ENCODE data around the gene UHRF1. TPM values are rescaled to one million over a fixed set of nuclear protein-coding genes. Genes with fewer than 3 reads are reported as not detected.

The UHRF1 gene
- total RNA-seq, 1 donor from 2014 or later = 223 TPM

- no peak for DNase-seq (ENCODE audit: low read depth, low spot score)
- Mint-ChIP-seq H3K36me3 (ENCODE audit: low read depth) (peaks cover 3% of the 10 kb centered on the region), H3K27ac (ENCODE audit: unreplicated experiment) (no peak overlapping the region), H3K27me3 (ENCODE audit: low read depth) (no peaks in the 10 kb centered on the region), H3K9me3 (no peaks in the 10 kb centered on the region), H3K4me1 (peaks cover 46% of the 10 kb centered on the region), H3K4me3 (no peak overlapping the region)
- TF ChIP-seq CTCF (conservative IDR thresholded peaks at IDR 0.05) = no peak
These were observed 78.5 kb downstream of the UHRF1 start for GRCh38 chr19:4987692-4988370.

GRCh38 chr19:4988770-4989251, 79.5 kb downstream of the UHRF1 start:
- H3K4me3 Mint-ChIP-seq = no peak overlapping the region
- H3K4me1 Mint-ChIP-seq = peaks cover 47% of the 10 kb centered on the region
- H3K36me3 Mint-ChIP-seq (ENCODE audit: low read depth) = peaks cover 3% of the 10 kb centered on the region
- no peak for DNase-seq (ENCODE audit: low read depth, low spot score)
- no peaks in the 10 kb centered on the region for H3K9me3 Mint-ChIP-seq
- H3K27ac Mint-ChIP-seq (ENCODE audit: unreplicated experiment) = peak overlapping the region; percentile 67
- no peak for TF ChIP-seq CTCF (conservative IDR thresholded peaks at IDR 0.05)
- H3K27me3 Mint-ChIP-seq (ENCODE audit: low read depth) = no peaks in the 10 kb centered on the region

- no peak for DNase-seq (ENCODE audit: low read depth, low spot score)
- peaks cover 40% of the 10 kb centered on the region for H3K4me1 Mint-ChIP-seq
- H3K27me3 Mint-ChIP-seq (ENCODE audit: low read depth) = no peaks in the 10 kb centered on the region
- peaks cover 3% of the 10 kb centered on the region for H3K36me3 Mint-ChIP-seq (ENCODE audit: low read depth)
- H3K9me3 Mint-ChIP-seq = no peaks in the 10 kb centered on the region
- H3K4me3 Mint-ChIP-seq = no peak overlapping the region
- H3K27ac Mint-ChIP-seq (ENCODE audit: unreplicated experiment) = no peak overlapping the region
- TF ChIP-seq CTCF (conservative IDR thresholded peaks at IDR 0.05) = no peak
These were observed 81.0 kb downstream of the UHRF1 start for GRCh38 chr19:4990306-4990705.

GRCh38 chr19:4991538-4991937, 82.2 kb downstream of the UHRF1 start:
- no peaks in the 10 kb centered on the region for H3K27me3 Mint-ChIP-seq (ENCODE audit: low read depth)
- no peak overlapping the region for H3K4me3 Mint-ChIP-seq
- H3K36me3 Mint-ChIP-seq (ENCODE audit: low read depth) = peaks cover 3% of the 10 kb centered on the region
- peaks cover 40% of the 10 kb centered on the region for H3K4me1 Mint-ChIP-seq
- H3K9me3 Mint-ChIP-seq = no peaks in the 10 kb centered on the region
- no peak for DNase-seq (ENCODE audit: low read depth, low spot score)
- TF ChIP-seq CTCF (conservative IDR thresholded peaks at IDR 0.05) = no peak
- no peak overlapping the region for H3K27ac Mint-ChIP-seq (ENCODE audit: unreplicated experiment)

GRCh38 chr19:4991996-4992698, 82.8 kb downstream of the UHRF1 start:
- Mint-ChIP-seq H3K27me3 (ENCODE audit: low read depth) (no peaks in the 10 kb centered on the region), H3K4me3 (no peak overlapping the region), H3K4me1 (peaks cover 38% of the 10 kb centered on the region), H3K9me3 (no peaks in the 10 kb centered on the region), H3K36me3 (ENCODE audit: low read depth) (peaks cover 3% of the 10 kb centered on the region), H3K27ac (ENCODE audit: unreplicated experiment) (no peak overlapping the region)
- no peak for TF ChIP-seq CTCF (conservative IDR thresholded peaks at IDR 0.05)
- no peak for DNase-seq (ENCODE audit: low read depth, low spot score)

Measured in neural crest cell (in vitro differentiated cells).